Measurements from ENCODE around the gene PATJ.

- TF ChIP-seq, protein P1, sequence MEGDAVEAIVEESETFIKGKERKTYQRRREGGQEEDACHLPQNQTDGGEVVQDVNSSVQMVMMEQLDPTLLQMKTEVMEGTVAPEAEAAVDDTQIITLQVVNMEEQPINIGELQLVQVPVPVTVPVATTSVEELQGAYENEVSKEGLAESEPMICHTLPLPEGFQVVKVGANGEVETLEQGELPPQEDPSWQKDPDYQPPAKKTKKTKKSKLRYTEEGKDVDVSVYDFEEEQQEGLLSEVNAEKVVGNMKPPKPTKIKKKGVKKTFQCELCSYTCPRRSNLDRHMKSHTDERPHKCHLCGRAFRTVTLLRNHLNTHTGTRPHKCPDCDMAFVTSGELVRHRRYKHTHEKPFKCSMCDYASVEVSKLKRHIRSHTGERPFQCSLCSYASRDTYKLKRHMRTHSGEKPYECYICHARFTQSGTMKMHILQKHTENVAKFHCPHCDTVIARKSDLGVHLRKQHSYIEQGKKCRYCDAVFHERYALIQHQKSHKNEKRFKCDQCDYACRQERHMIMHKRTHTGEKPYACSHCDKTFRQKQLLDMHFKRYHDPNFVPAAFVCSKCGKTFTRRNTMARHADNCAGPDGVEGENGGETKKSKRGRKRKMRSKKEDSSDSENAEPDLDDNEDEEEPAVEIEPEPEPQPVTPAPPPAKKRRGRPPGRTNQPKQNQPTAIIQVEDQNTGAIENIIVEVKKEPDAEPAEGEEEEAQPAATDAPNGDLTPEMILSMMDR (IDR thresholded peaks at IDR 0.05) = no peak
- TF ChIP-seq EZH2 (IDR thresholded peaks at IDR 0.05; ENCODE audit: borderline replicate concordance, insufficient read depth, low read depth, low read length, poor library complexity, severe bottlenecking) = no peak
Measured at GRCh38 chr1:61808321-61808720, 66.0 kb downstream of the PATJ start.
